H9 (cell line): ENCODE results near the gene TMEM161A. TPM values are rescaled to one million over a fixed set of nuclear protein-coding genes. Genes with fewer than 3 reads are reported as not detected.

ENCODE experiments used
- DNase-seq: peaks from one replicate; pipeline ENCODE4 v3.0.0-alpha.2; 2017
- H2AFZ ChIP-seq: one replicate; pipeline ENCODE4 v1.6.1; 2013; ENCODE audit warnings: mild to moderate bottlenecking, low read length, control low read depth, moderate library complexity
- H2AK5ac ChIP-seq: 2 replicates; pipeline ENCODE4 v1.6.1; 2013; ENCODE audit warnings: low read length, control low read depth, mixed read lengths; ENCODE audit not compliant: insufficient read length
- H2BK120ac ChIP-seq: one replicate; pipeline ENCODE4 v1.6.1; 2013; ENCODE audit warnings: low read depth, mild to moderate bottlenecking, low read length, control low read depth, inconsistent platforms; ENCODE audit not compliant: poor library complexity, severe bottlenecking
- H2BK12ac ChIP-seq: 2 replicates; pipeline ENCODE4 v1.6.1; 2013; ENCODE audit warnings: low read length, control low read depth, mixed read lengths, low read depth; ENCODE audit not compliant: insufficient read length
- H2BK15ac ChIP-seq: 2 replicates; pipeline ENCODE4 v1.6.1; 2013; ENCODE audit warnings: low read depth, low read length, control low read depth
- H2BK20ac ChIP-seq: one replicate; pipeline ENCODE4 v1.6.1; 2013; ENCODE audit warnings: low read depth, mild to moderate bottlenecking, low read length, control low read depth, inconsistent platforms; ENCODE audit not compliant: poor library complexity, severe bottlenecking
- H2BK5ac ChIP-seq: 2 replicates; pipeline ENCODE4 v1.6.1; 2013; ENCODE audit warnings: low read length, control low read depth, mixed read lengths; ENCODE audit not compliant: insufficient read length
- H3K14ac ChIP-seq: 2 replicates; pipeline ENCODE4 v1.6.1; 2013; ENCODE audit warnings: low read length, control low read depth; ENCODE audit not compliant: insufficient read depth
- H3K18ac ChIP-seq: 2 replicates; pipeline ENCODE4 v1.6.1; 2013; ENCODE audit warnings: low read depth, mild to moderate bottlenecking, mixed read lengths, low read length, control low read depth; ENCODE audit not compliant: insufficient read length
- H3K23ac ChIP-seq: 2 replicates; pipeline ENCODE4 v1.6.1; 2013; ENCODE audit warnings: low read length, control low read depth, mixed read lengths, low read depth; ENCODE audit not compliant: insufficient read length
- H3K23me2 ChIP-seq: 2 replicates; pipeline ENCODE4 v1.6.1; 2013; ENCODE audit warnings: low read depth, mild to moderate bottlenecking, mixed read lengths, low read length, control low read depth; ENCODE audit not compliant: insufficient read length, poor library complexity, severe bottlenecking
- H3K27ac ChIP-seq: 2 replicates; pipeline ENCODE4 v1.5.1; 2013; ENCODE audit warnings: low read length, control low read depth, mixed read lengths, low read depth; ENCODE audit not compliant: insufficient read length
- H3K27me3 ChIP-seq: 2 replicates; pipeline ENCODE4 v1.6.1; 2013; ENCODE audit warnings: low read length, control low read depth, inconsistent platforms; ENCODE audit not compliant: insufficient read depth
- H3K4ac ChIP-seq: 2 replicates; pipeline ENCODE4 v1.6.1; 2013; ENCODE audit warnings: low read depth, mild to moderate bottlenecking, control low read depth, inconsistent platforms, low read length, moderate library complexity
- H3K4me1 ChIP-seq: 2 replicates; pipeline ENCODE4 v1.6.1; 2013; ENCODE audit warnings: low read length, control low read depth, inconsistent platforms; ENCODE audit not compliant: insufficient read depth
- H3K4me2 ChIP-seq: 2 replicates; pipeline ENCODE4 v1.6.1; 2013; ENCODE audit warnings: low read length, control low read depth, mixed read lengths; ENCODE audit not compliant: insufficient read length, insufficient read depth
- H3K56ac ChIP-seq: 2 replicates; pipeline ENCODE4 v1.6.1; 2013; ENCODE audit warnings: low read depth, mild to moderate bottlenecking, mixed read lengths, low read length, control low read depth; ENCODE audit not compliant: insufficient read length
- H3K79me1 ChIP-seq: 2 replicates; pipeline ENCODE4 v1.6.1; 2013; ENCODE audit warnings: low read depth, mild to moderate bottlenecking, moderate library complexity, low read length, control low read depth, inconsistent platforms; ENCODE audit not compliant: insufficient read depth, poor library complexity, severe bottlenecking
- H3K79me2 ChIP-seq: 2 replicates; pipeline ENCODE4 v1.6.1; 2013; ENCODE audit warnings: low read length, control low read depth, inconsistent platforms; ENCODE audit not compliant: insufficient read depth
- H3K9ac ChIP-seq: 2 replicates; pipeline ENCODE4 v1.6.1; 2013; ENCODE audit warnings: low read length, control low read depth, mixed read lengths; ENCODE audit not compliant: insufficient read length; ENCODE audit errors: extremely low read depth
- H3K9me3 ChIP-seq: one replicate; pipeline ENCODE4 v1.6.1; 2013; ENCODE audit warnings: low read depth, low read length, inconsistent platforms; ENCODE audit not compliant: control insufficient read depth
- H3T11ph ChIP-seq: one replicate; pipeline ENCODE4 v1.6.1; 2013; ENCODE audit warnings: mild to moderate bottlenecking, low read length, control low read depth, inconsistent platforms
- H4K20me1 ChIP-seq: one replicate; pipeline ENCODE4 v1.6.1; 2013; ENCODE audit not compliant: control insufficient read depth, insufficient read length, insufficient read depth
- H4K5ac ChIP-seq: 2 replicates; pipeline ENCODE4 v1.6.1; 2013; ENCODE audit warnings: low read depth, mild to moderate bottlenecking, mixed read lengths, low read length, control low read depth; ENCODE audit not compliant: insufficient read length
- H4K8ac ChIP-seq: replicated peaks from 2 replicates; pipeline ENCODE4 v1.6.1; 2013; ENCODE audit warnings: low read length, control low read depth, mixed read lengths, low read depth; ENCODE audit not compliant: insufficient read length
- H4K91ac ChIP-seq: 2 replicates; pipeline ENCODE4 v1.6.1; 2013; ENCODE audit warnings: low read depth, mild to moderate bottlenecking, moderate library complexity, mixed read lengths, low read length, control low read depth; ENCODE audit not compliant: insufficient read length
- H3K27ac Mint-ChIP-seq, 3 experiments: 2 replicates in 2 of 3; 3 replicates in 1 of 3; pipeline ENCODE4 v1.8.0; 2020 to 2021; ENCODE audit warnings: mixed read lengths in 3 of 3, mild to moderate bottlenecking in 1 of 3, moderate library complexity in 1 of 3
- H3K27me3 Mint-ChIP-seq: 2 replicates; pipeline ENCODE4 v1.8.0; 2021; ENCODE audit warnings: low read depth, mild to moderate bottlenecking, moderate library complexity, mixed read lengths
- H3K36me3 Mint-ChIP-seq, 3 experiments: 2 replicates in 2 of 3; 3 replicates in 1 of 3; pipeline ENCODE4 v1.8.0; 2020 to 2021; ENCODE audit warnings: low read depth in 3 of 3, mixed read lengths in 3 of 3; ENCODE audit not compliant: insufficient read depth in 1 of 3
- H3K4me1 Mint-ChIP-seq, 2 experiments: 2 replicates each; pipeline ENCODE4 v1.8.0; 2020; ENCODE audit warnings: mixed read lengths in 2 of 2
- H3K4me3 Mint-ChIP-seq, 2 experiments: 2 replicates in 1 of 2; 3 replicates in 1 of 2; pipeline ENCODE4 v1.8.0; 2020 to 2021; ENCODE audit warnings: mild to moderate bottlenecking in 2 of 2, mixed read lengths in 2 of 2, moderate library complexity in 1 of 2
- H3K9me3 Mint-ChIP-seq, 2 experiments: 2 replicates in 1 of 2; 3 replicates in 1 of 2; pipeline ENCODE4 v1.8.0; 2020; ENCODE audit warnings: mild to moderate bottlenecking in 2 of 2, mixed read lengths in 2 of 2, moderate library complexity in 1 of 2
- WGBS: extraction: QIAGEN DNeasy Blood & Tissue Kit; methylation state at CpG from one replicate; pipeline ENCODE4 v1.1.7; 2013; ENCODE audit warnings: missing lambda C conversion rate, low lambda C conversion rate, mixed read lengths; ENCODE audit not compliant: insufficient read length; ENCODE audit errors: extremely low coverage; 5-methylcytosine and 5-hydroxymethylcytosine counted together
- total RNA-seq: library from RNA; stranded (reverse); gene quantifications from 2 replicates; pipeline ENCODE4 v1.2.1, GENCODE V29; 2021
- TF ChIP-seq, protein P1 (sequence below): fragments of 200-600 bp; sonication (generic); conservative IDR thresholded peaks from 3 replicates; pipeline ENCODE4 v1.8.0; 2021; ENCODE audit warnings: antibody characterized with exemption, mild to moderate bottlenecking

TMEM161A gene
- total RNA-seq, 1 experiment from 2014 or later: 40.9 TPM

DNA sequence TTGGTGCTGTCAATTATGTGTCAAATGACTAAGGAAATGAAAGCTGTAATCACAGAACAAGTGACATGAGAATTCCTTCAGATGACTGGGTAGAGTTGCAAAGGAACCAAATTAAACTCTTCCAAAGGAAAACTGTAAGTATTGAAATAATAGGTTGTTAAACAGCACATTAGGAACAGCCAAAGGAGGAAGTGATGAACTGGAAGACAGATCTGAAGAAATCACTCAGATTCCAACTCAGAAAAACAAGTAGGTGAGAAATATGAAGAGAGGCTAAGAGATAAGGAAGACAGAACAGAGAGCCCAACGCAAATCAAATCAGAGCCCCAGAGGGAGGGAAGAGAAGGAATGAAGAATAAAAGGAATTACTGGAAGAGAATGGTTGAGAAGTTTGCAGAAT is 15.4 kb downstream of the TMEM161A start:
- no peaks in the 10 kb centered on the region for H3K79me2 ChIP-seq
- no peak overlapping the region for H4K8ac ChIP-seq
- H2AK5ac ChIP-seq: no peak overlapping the region
- no peak overlapping the region for H3K4ac ChIP-seq
- no peak overlapping the region for H2BK5ac ChIP-seq
- Mint-ChIP-seq H3K9me3 (peaks cover 9 to 15% of the 10 kb centered on the region in 2 experiments), H3K4me3 (no peak overlapping the region), H3K27ac (no peak overlapping the region), H3K27me3 (no peaks in the 10 kb centered on the region), H3K4me1 (peaks cover 2 to 15% of the 10 kb centered on the region in 2 experiments; a peak in 2 of 4 replicates), H3K36me3 (peaks cover 25 to 45% (median 40%) of the 10 kb centered on the region in 3 experiments)
- no peak overlapping the region for H3K56ac ChIP-seq
- no peak overlapping the region for H2BK20ac ChIP-seq
- no peak overlapping the region for H3K23ac ChIP-seq
- no CpG with 5 or more reads among the region's 1 CpG for WGBS
- no peak overlapping the region for H3K4me2 ChIP-seq
- peaks cover 4% of the 10 kb centered on the region for H3K23me2 ChIP-seq
- no peak overlapping the region for H2BK15ac ChIP-seq
- no peak overlapping the region for H3K27ac ChIP-seq
- no peak overlapping the region for H3K18ac ChIP-seq
- H2BK120ac ChIP-seq: no peak overlapping the region
- no peaks in the 10 kb centered on the region for H3K79me1 ChIP-seq
- no peak overlapping the region for H3K14ac ChIP-seq
- H3K27me3 ChIP-seq: no peaks in the 10 kb centered on the region
- no peak overlapping the region for H4K91ac ChIP-seq
- no peak overlapping the region for H3K9ac ChIP-seq
- no peak overlapping the region for H2AFZ ChIP-seq
- H3K9me3 ChIP-seq: no peaks in the 10 kb centered on the region
- DNase-seq: no peak
- H4K20me1 ChIP-seq: no peaks in the 10 kb centered on the region
- TF ChIP-seq, protein P1, sequence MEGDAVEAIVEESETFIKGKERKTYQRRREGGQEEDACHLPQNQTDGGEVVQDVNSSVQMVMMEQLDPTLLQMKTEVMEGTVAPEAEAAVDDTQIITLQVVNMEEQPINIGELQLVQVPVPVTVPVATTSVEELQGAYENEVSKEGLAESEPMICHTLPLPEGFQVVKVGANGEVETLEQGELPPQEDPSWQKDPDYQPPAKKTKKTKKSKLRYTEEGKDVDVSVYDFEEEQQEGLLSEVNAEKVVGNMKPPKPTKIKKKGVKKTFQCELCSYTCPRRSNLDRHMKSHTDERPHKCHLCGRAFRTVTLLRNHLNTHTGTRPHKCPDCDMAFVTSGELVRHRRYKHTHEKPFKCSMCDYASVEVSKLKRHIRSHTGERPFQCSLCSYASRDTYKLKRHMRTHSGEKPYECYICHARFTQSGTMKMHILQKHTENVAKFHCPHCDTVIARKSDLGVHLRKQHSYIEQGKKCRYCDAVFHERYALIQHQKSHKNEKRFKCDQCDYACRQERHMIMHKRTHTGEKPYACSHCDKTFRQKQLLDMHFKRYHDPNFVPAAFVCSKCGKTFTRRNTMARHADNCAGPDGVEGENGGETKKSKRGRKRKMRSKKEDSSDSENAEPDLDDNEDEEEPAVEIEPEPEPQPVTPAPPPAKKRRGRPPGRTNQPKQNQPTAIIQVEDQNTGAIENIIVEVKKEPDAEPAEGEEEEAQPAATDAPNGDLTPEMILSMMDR: no peak
- H3K4me1 ChIP-seq: no peaks in the 10 kb centered on the region
- H2BK12ac ChIP-seq: no peak overlapping the region
- H3T11ph ChIP-seq: no peak overlapping the region
- H4K5ac ChIP-seq: no peak overlapping the region
